Neural cell (in vitro differentiated cells): ENCODE data around the gene TPRG1.

Source experiments
- EP300 ChIP-seq: fragments of 450-650 bp; conservative IDR thresholded peaks from 2 replicates; pipeline ENCODE4 v1.6.1; 2014; ENCODE audit warnings: antibody characterized with exemption, mild to moderate bottlenecking, moderate library complexity; ENCODE audit not compliant: poor library complexity, severe bottlenecking
- EZH2 ChIP-seq: fragments of 200-600, 300-800 bp; shearing (Covaris generic), sonication (generic); IDR thresholded peaks from 2 replicates; pipeline ENCODE4 v1.6.1; 2014; ENCODE audit warnings: antibody characterized with exemption, low read length, borderline replicate concordance, mild to moderate bottlenecking; ENCODE audit not compliant: insufficient read depth, poor library complexity, severe bottlenecking
- MXI1 ChIP-seq: fragments of 450-650 bp; conservative IDR thresholded peaks from 2 replicates; pipeline ENCODE4 v1.6.1; 2014; ENCODE audit warnings: antibody characterized with exemption, mild to moderate bottlenecking; ENCODE audit not compliant: poor library complexity, severe bottlenecking
- POLR2AphosphoS5 ChIP-seq: IDR thresholded peaks from 2 replicates; pipeline ENCODE4 v1.6.1; 2012
- RAD21 ChIP-seq: fragments of 450-650 bp; conservative IDR thresholded peaks from 2 replicates; pipeline ENCODE4 v1.6.1; 2014; ENCODE audit warnings: antibody characterized with exemption, mild to moderate bottlenecking, moderate library complexity
- TAF1 ChIP-seq: IDR thresholded peaks from 2 replicates; pipeline ENCODE4 v1.6.1; 2012; ENCODE audit warnings: low read depth
- TF ChIP-seq, protein P1 (sequence below): fragments of 450-650 bp; IDR thresholded peaks from 2 replicates; pipeline ENCODE4 v1.5.1; 2014; ENCODE audit warnings: antibody characterized with exemption, mild to moderate bottlenecking, moderate library complexity; ENCODE audit not compliant: poor library complexity, severe bottlenecking
- TF ChIP-seq, protein P2 (sequence below): IDR thresholded peaks from 2 replicates; pipeline ENCODE4 v1.6.1; 2012; ENCODE audit warnings: borderline replicate concordance

DNA sequence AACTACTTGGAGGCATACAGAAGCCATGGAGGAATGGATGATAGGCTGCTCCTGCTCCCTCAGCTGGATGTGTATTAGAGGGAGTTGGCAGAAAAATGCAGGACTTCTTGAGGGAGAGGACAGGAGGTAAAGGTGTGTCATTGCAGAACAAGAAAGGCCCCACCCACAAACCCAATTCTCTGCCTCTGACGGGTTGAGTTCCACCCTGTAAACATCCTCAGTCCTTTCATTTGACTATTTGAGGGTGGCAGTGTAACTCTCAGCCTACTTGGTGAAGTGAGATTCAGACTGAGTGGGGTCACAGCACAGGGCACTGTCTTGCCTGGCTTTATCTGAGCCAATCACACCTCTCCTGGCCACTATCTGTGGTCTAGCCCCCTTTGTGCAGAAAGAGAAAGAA, at the start of gene TPRG1:
- TF ChIP-seq, protein P1, sequence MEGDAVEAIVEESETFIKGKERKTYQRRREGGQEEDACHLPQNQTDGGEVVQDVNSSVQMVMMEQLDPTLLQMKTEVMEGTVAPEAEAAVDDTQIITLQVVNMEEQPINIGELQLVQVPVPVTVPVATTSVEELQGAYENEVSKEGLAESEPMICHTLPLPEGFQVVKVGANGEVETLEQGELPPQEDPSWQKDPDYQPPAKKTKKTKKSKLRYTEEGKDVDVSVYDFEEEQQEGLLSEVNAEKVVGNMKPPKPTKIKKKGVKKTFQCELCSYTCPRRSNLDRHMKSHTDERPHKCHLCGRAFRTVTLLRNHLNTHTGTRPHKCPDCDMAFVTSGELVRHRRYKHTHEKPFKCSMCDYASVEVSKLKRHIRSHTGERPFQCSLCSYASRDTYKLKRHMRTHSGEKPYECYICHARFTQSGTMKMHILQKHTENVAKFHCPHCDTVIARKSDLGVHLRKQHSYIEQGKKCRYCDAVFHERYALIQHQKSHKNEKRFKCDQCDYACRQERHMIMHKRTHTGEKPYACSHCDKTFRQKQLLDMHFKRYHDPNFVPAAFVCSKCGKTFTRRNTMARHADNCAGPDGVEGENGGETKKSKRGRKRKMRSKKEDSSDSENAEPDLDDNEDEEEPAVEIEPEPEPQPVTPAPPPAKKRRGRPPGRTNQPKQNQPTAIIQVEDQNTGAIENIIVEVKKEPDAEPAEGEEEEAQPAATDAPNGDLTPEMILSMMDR: no peak
- TF ChIP-seq TAF1: no peak
- TF ChIP-seq, protein P2, sequence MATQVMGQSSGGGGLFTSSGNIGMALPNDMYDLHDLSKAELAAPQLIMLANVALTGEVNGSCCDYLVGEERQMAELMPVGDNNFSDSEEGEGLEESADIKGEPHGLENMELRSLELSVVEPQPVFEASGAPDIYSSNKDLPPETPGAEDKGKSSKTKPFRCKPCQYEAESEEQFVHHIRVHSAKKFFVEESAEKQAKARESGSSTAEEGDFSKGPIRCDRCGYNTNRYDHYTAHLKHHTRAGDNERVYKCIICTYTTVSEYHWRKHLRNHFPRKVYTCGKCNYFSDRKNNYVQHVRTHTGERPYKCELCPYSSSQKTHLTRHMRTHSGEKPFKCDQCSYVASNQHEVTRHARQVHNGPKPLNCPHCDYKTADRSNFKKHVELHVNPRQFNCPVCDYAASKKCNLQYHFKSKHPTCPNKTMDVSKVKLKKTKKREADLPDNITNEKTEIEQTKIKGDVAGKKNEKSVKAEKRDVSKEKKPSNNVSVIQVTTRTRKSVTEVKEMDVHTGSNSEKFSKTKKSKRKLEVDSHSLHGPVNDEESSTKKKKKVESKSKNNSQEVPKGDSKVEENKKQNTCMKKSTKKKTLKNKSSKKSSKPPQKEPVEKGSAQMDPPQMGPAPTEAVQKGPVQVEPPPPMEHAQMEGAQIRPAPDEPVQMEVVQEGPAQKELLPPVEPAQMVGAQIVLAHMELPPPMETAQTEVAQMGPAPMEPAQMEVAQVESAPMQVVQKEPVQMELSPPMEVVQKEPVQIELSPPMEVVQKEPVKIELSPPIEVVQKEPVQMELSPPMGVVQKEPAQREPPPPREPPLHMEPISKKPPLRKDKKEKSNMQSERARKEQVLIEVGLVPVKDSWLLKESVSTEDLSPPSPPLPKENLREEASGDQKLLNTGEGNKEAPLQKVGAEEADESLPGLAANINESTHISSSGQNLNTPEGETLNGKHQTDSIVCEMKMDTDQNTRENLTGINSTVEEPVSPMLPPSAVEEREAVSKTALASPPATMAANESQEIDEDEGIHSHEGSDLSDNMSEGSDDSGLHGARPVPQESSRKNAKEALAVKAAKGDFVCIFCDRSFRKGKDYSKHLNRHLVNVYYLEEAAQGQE: no peak
- no peak for TF ChIP-seq POLR2AphosphoS5
- TF ChIP-seq EP300: no peak
- no peak for TF ChIP-seq RAD21
- TF ChIP-seq EZH2: no peak
- no peak for TF ChIP-seq MXI1
